ENCODE measurements around the gene UBE2O. TPM values are rescaled to one million over a fixed set of nuclear protein-coding genes. Genes with fewer than 3 reads are reported as not detected.
A peak's percentile ranks its signal among the peaks of the same experiment; 100 is the strongest.

Gene UBE2O
- total RNA-seq, 1 experiment from 2014 or later, result 52.6 TPM

GRCh38 chr17:76497699-76497978 lies 44.7 kb upstream of the UBE2O start:
- peaks cover 7% of the 10 kb centered on the region for H3K27me3 Mint-ChIP-seq (ENCODE audit: low read depth)
- H4K91ac ChIP-seq (ENCODE audit: insufficient read length, low read depth, low read length), result no peak overlapping the region
- H3T11ph ChIP-seq (ENCODE audit: low read length), result no peak overlapping the region
- no peak overlapping the region for H2BK5ac ChIP-seq (ENCODE audit: insufficient read length, low read length)
- H3K79me2 ChIP-seq (ENCODE audit: insufficient read depth, low read length), result no peaks in the 10 kb centered on the region
- H3K27ac Mint-ChIP-seq, result no peak overlapping the region
- no peak overlapping the region for H2BK20ac ChIP-seq (ENCODE audit: low read depth, low read length, poor library complexity, severe bottlenecking)
- H3K36me3 Mint-ChIP-seq (ENCODE audit: insufficient read depth in 1 of 3, low read depth in 3 of 3), result no peaks in the 10 kb centered on the region; a peak in 2 of 7 replicates
- H3K27me3 ChIP-seq (ENCODE audit: insufficient read depth, low read length), result no peaks in the 10 kb centered on the region
- H3K14ac ChIP-seq (ENCODE audit: insufficient read depth, low read length), result no peak overlapping the region
- H4K8ac ChIP-seq (replicated peaks; ENCODE audit: insufficient read length, low read depth, low read length), result no peak overlapping the region
- no peak overlapping the region for H3K56ac ChIP-seq (ENCODE audit: insufficient read length, low read depth, low read length)
- no peaks in the 10 kb centered on the region for H4K20me1 ChIP-seq (ENCODE audit: control insufficient read depth, insufficient read depth, insufficient read length)
- no peak overlapping the region for H3K9ac ChIP-seq (ENCODE audit: extremely low read depth, insufficient read length, low read length)
- peaks cover 53 to 63% of the 10 kb centered on the region in 2 experiments for H3K4me1 Mint-ChIP-seq
- no peak overlapping the region for H2BK15ac ChIP-seq (ENCODE audit: low read depth, low read length)
- no peak overlapping the region for H3K23ac ChIP-seq (ENCODE audit: insufficient read length, low read depth, low read length)
- H3K79me1 ChIP-seq (ENCODE audit: insufficient read depth, low read depth, low read length, poor library complexity, severe bottlenecking), result no peaks in the 10 kb centered on the region
- no peak overlapping the region for H2BK120ac ChIP-seq (ENCODE audit: low read depth, low read length, poor library complexity, severe bottlenecking)
- H3K4me3 Mint-ChIP-seq, result peak overlapping the region in 1 of 2 experiments; percentile 25; a peak in 1 of 5 replicates
- DNase-seq, result no peak
- no peak overlapping the region for H2AK5ac ChIP-seq (ENCODE audit: insufficient read length, low read length)
- no CpG with 5 or more reads among the region's 2 CpGs for WGBS (ENCODE audit: extremely low coverage, insufficient read length, low lambda C conversion rate)
- no peak overlapping the region for H2AFZ ChIP-seq (ENCODE audit: low read length)
- H4K5ac ChIP-seq (ENCODE audit: insufficient read length, low read depth, low read length), result no peak overlapping the region
- H2BK12ac ChIP-seq (ENCODE audit: insufficient read length, low read depth, low read length), result no peak overlapping the region
- H3K9me3 ChIP-seq (ENCODE audit: control insufficient read depth, low read depth, low read length), result no peaks in the 10 kb centered on the region
- TF ChIP-seq, protein P1, sequence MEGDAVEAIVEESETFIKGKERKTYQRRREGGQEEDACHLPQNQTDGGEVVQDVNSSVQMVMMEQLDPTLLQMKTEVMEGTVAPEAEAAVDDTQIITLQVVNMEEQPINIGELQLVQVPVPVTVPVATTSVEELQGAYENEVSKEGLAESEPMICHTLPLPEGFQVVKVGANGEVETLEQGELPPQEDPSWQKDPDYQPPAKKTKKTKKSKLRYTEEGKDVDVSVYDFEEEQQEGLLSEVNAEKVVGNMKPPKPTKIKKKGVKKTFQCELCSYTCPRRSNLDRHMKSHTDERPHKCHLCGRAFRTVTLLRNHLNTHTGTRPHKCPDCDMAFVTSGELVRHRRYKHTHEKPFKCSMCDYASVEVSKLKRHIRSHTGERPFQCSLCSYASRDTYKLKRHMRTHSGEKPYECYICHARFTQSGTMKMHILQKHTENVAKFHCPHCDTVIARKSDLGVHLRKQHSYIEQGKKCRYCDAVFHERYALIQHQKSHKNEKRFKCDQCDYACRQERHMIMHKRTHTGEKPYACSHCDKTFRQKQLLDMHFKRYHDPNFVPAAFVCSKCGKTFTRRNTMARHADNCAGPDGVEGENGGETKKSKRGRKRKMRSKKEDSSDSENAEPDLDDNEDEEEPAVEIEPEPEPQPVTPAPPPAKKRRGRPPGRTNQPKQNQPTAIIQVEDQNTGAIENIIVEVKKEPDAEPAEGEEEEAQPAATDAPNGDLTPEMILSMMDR (conservative IDR thresholded peaks at IDR 0.05), result no peak
- H3K9me3 Mint-ChIP-seq, result no peaks in the 10 kb centered on the region; a peak in 1 of 5 replicates
- no peak overlapping the region for H3K18ac ChIP-seq (ENCODE audit: insufficient read length, low read depth, low read length)
- no peak overlapping the region for H3K4me2 ChIP-seq (ENCODE audit: insufficient read depth, insufficient read length, low read length)
- H3K4me1 ChIP-seq (ENCODE audit: insufficient read depth, low read length), result peaks cover 3% of the 10 kb centered on the region; the same call in 1 of the 2 replicates
- no peak overlapping the region for H3K27ac ChIP-seq (ENCODE audit: insufficient read length, low read depth, low read length)
- H3K23me2 ChIP-seq (ENCODE audit: insufficient read length, low read depth, low read length, poor library complexity, severe bottlenecking), result peaks cover 9% of the 10 kb centered on the region
- H3K4ac ChIP-seq (ENCODE audit: low read depth, low read length), result no peak overlapping the region
